ENCODE results near the gene MGRN1. TPM values are rescaled to one million over a fixed set of nuclear protein-coding genes. Genes with fewer than 3 reads are reported as not detected.

The MGRN1 gene
- total and polyA plus RNA-seq, 2 donors (not counting 1 experiment from before 2014, with no cell fraction given) = 22.7 to 89.2 TPM

- H3K4me3 Mint-ChIP-seq = peak overlapping the region; percentile 90
- Histone ChIP-seq H3K9ac (ENCODE audit: low read length) (peak overlapping the region; percentile 89), H3K79me2 (ENCODE audit: control insufficient read depth, insufficient read depth, low read length) (peaks cover 28% of the 10 kb centered on the region), H3K36me3 (replicated peaks in 1 of 2; ENCODE audit: control extremely low read depth in 1 of 2, control insufficient read depth in 1 of 2, extremely low read depth in 1 of 2, insufficient read depth in 2 of 2, low read length in 1 of 2) (peaks cover 0 to 8% of the 10 kb centered on the region in 2 experiments), H4K20me1 (ENCODE audit: control insufficient read depth, insufficient read depth, low read length, poor library complexity, severe bottlenecking) (no peaks in the 10 kb centered on the region), H3K9me3 (ENCODE audit: control extremely low read depth in 1 of 3, control insufficient read depth in 2 of 3, insufficient read depth in 1 of 3, low read length in 2 of 3) (no peaks in the 10 kb centered on the region), H3K4me2 (replicated peaks; ENCODE audit: low read depth, low read length, poor library complexity, severe bottlenecking) (peak overlapping the region; percentile 100), H3K27ac (ENCODE audit: low read length in 2 of 2) (peak overlapping the region in 1 of 2 donors; percentile 89), H3K4me1 (ENCODE audit: control insufficient read depth in 2 of 2, insufficient read depth in 2 of 2, low read length in 2 of 2) (peaks cover 10 to 13% of the 10 kb centered on the region in 2 donors), H3K4me3 (ENCODE audit: control extremely low read depth in 1 of 5, extremely low read depth in 1 of 5, insufficient read depth in 1 of 5, low read depth in 2 of 5, low read length in 4 of 5) (peak overlapping the region; percentile 39 to 98 (median 91)), H3K27me3 (replicated peaks in 1 of 4; ENCODE audit: control extremely low read depth in 1 of 4, control insufficient read depth in 3 of 4, insufficient read depth in 4 of 4, low read length in 3 of 4) (no peaks in the 10 kb centered on the region), H2AFZ (ENCODE audit: insufficient read depth, low read depth, low read length, poor library complexity, severe bottlenecking) (peak overlapping the region; percentile 94)
- no peak for ATAC-seq (ENCODE audit: low read depth)
- ChIA-PET POLR2A (interaction anchor here (0.5 to 3.0 kb wide), 7 partner anchors 19 to 117 kb away, joined by 3 to 20 read pairs (median 6); partner anchors contain the start of genes NUDT16L1, ROGDI and ZNF500), CTCF (interaction anchor here (1.0 to 1.6 kb wide), 6 partner anchors 33 to 364 kb away, joined by 3 to 13 read pairs (median 6); partner anchors contain the start of genes EEF2KMT, MGRN1, UBALD1 and ZNF500)
- intact Hi-C loops (cut with micrococcal nuclease) = loop anchor here (1.0 to 2.0 kb wide), 6 partner anchors 34 to 461 kb away; partner anchors contain the start of genes MGRN1, ROGDI, TFAP4 and ZNF500
- DNase-seq = no peak
- peaks cover 17% of the 10 kb centered on the region for H3K4me1 Mint-ChIP-seq
- TF ChIP-seq CTCF (IDR thresholded peaks at IDR 0.05) = no peak
- no peak for TF ChIP-seq EZH2 (IDR thresholded peaks at IDR 0.05; ENCODE audit: borderline replicate concordance, insufficient read depth, low read depth, low read length, poor library complexity, severe bottlenecking)
- H3K9me3 Mint-ChIP-seq (ENCODE audit: insufficient read depth) = no peaks in the 10 kb centered on the region
- under 1% methylated on average over 18 of the region's 19 CpGs for WGBS (ENCODE audit: insufficient coverage)
- H3K27ac Mint-ChIP-seq = peak overlapping the region; percentile 71
- no peaks in the 10 kb centered on the region for H3K27me3 Mint-ChIP-seq
Observed at GRCh38 chr16:4733747-4734062, 109.1 kb downstream of the MGRN1 start.

- intact Hi-C loops (cut with micrococcal nuclease) = loop anchor here (1.0 to 2.0 kb wide), 6 partner anchors 33 to 461 kb away; partner anchors contain the start of genes MGRN1, ROGDI, TFAP4 and ZNF500
- H3K4me3 Mint-ChIP-seq = peak within 1 kb of the TSS; percentile 90
- no peaks in the 10 kb centered on the region for H3K27me3 ChIP-seq (replicated peaks in 1 of 4; ENCODE audit: control extremely low read depth in 1 of 4, control insufficient read depth in 3 of 4, insufficient read depth in 4 of 4, low read length in 3 of 4)
- peak within 1 kb of the TSS; percentile 89 for H3K27ac Mint-ChIP-seq
- H3K9me3 Mint-ChIP-seq (ENCODE audit: insufficient read depth) = no peaks in the 10 kb centered on the region
- peaks cover 17% of the 10 kb centered on the region for H3K4me1 Mint-ChIP-seq
- no peaks in the 10 kb centered on the region for H3K9me3 ChIP-seq (ENCODE audit: control extremely low read depth in 1 of 3, control insufficient read depth in 2 of 3, insufficient read depth in 1 of 3, low read length in 2 of 3)
- CTCF ChIA-PET = interaction anchor here (1.0 to 1.6 kb wide), 8 partner anchors 32 to 364 kb away, joined by 3 to 13 read pairs (median 4); partner anchors contain the start of genes EEF2KMT, MGRN1, ROGDI and UBALD1
- peaks cover 10 to 13% of the 10 kb centered on the region in 2 donors for H3K4me1 ChIP-seq (ENCODE audit: control insufficient read depth in 2 of 2, insufficient read depth in 2 of 2, low read length in 2 of 2)
- no peaks in the 10 kb centered on the region for H4K20me1 ChIP-seq (ENCODE audit: control insufficient read depth, insufficient read depth, low read length, poor library complexity, severe bottlenecking)
- peaks cover 28% of the 10 kb centered on the region for H3K79me2 ChIP-seq (ENCODE audit: control insufficient read depth, insufficient read depth, low read length)
- H2AFZ ChIP-seq (ENCODE audit: insufficient read depth, low read depth, low read length, poor library complexity, severe bottlenecking) = peak within 1 kb of the TSS; percentile 94
- peak within 1 kb of the TSS; percentile 89 for H3K9ac ChIP-seq (ENCODE audit: low read length)
- H3K4me2 ChIP-seq (replicated peaks; ENCODE audit: low read depth, low read length, poor library complexity, severe bottlenecking) = peak within 1 kb of the TSS; percentile 100
- DNase-seq (peak; percentile 89), ATAC-seq (ENCODE audit: low read depth) (peak; percentile 80)
- H3K36me3 ChIP-seq (replicated peaks in 1 of 2; ENCODE audit: control extremely low read depth in 1 of 2, control insufficient read depth in 1 of 2, extremely low read depth in 1 of 2, insufficient read depth in 2 of 2, low read length in 1 of 2) = peaks cover 0 to 8% of the 10 kb centered on the region in 2 experiments
- POLR2A ChIA-PET = interaction anchor here (0.5 to 3.0 kb wide), 11 partner anchors 18 to 1823 kb away, joined by 3 to 20 read pairs (median 4); partner anchors contain the start of genes NAGPA, NUDT16L1, ROGDI and ZNF500
- peak within 1 kb of the TSS; percentile 35 to 89 for H3K27ac ChIP-seq (ENCODE audit: low read length in 2 of 2)
- no peak for TF ChIP-seq CTCF (IDR thresholded peaks at IDR 0.05)
- no peak for TF ChIP-seq EZH2 (IDR thresholded peaks at IDR 0.05; ENCODE audit: borderline replicate concordance, insufficient read depth, low read depth, low read length, poor library complexity, severe bottlenecking)
- peak within 1 kb of the TSS; percentile 79 to 98 (median 91) for H3K4me3 ChIP-seq (ENCODE audit: control extremely low read depth in 1 of 5, extremely low read depth in 1 of 5, insufficient read depth in 1 of 5, low read depth in 2 of 5, low read length in 4 of 5)
- under 1% methylated on average over 69 of the region's 70 CpGs for WGBS (ENCODE audit: insufficient coverage)
- H3K27me3 Mint-ChIP-seq = no peaks in the 10 kb centered on the region
Observed at GRCh38 chr16:4734063-4734729, 109.6 kb downstream of the MGRN1 start, which contains the start of the genes ANKS3 and DNAAF8. TSS of gene ANKS3 (minus strand) at chr16:4734271. CDS start at chr16:4730149, 4,122 bp downstream. TSS of gene DNAAF8 (plus strand) at chr16:4734537. CDS start at chr16:4736515, 1,978 bp downstream.

All from B cell (primary cell).